Left colon (tissue), 2 donors: ENCODE data around the gene CMTM8. TPM values are rescaled to one million over a fixed set of nuclear protein-coding genes. Genes with fewer than 3 reads are reported as not detected.

Experiments
- ATAC-seq: fragments of 200-7000 bp; cut with Tn5 transposase; one replicate; pipeline ENCODE4 v1.9.1; 2020; ENCODE audit warnings: mild to moderate bottlenecking, moderate library complexity
- DNase-seq, 2 donors: peaks; one replicate each; pipeline ENCODE4 v3.0.0-alpha.2; 2020
- intact Hi-C, 2 donors: fragments of 100-400 bp; cut with DNase I in 1 of 2; cut with micrococcal nuclease in 1 of 2; formaldehyde crosslinking; loops; one replicate each; pipeline versions ENCODE4 v1.11.2 to v1.14.0; 2022; cut with DNase I, micrococcal nuclease
- total RNA-seq, 2 donors: library from RNA; stranded (reverse); fragmentation: NEBNext Ultra II Directional; extraction: Animal tissue kit (Norgen Biotek cat#: 25700); gene quantifications; one replicate each; pipeline ENCODE4 v1.2.1, GENCODE V29; 2021
- donor health status: DM: no; HTN: no; CAD: no.
- donor health status: DM: yes; HTN: yes; CAD: no.

CMTM8 gene
- total RNA-seq, 2 donors from 2014 or later, result 8.4 to 11.4 TPM

- no peak for DNase-seq
- intact Hi-C loops, result loop anchor here in 1 of 2 donors (10.0 kb wide), 1 partner anchor 167 kb away; no protein-coding TSS in a partner anchor
- no peak for ATAC-seq
Observed at GRCh38 chr3:32297366-32297765, 58.9 kb downstream of the CMTM8 start.

DNA sequence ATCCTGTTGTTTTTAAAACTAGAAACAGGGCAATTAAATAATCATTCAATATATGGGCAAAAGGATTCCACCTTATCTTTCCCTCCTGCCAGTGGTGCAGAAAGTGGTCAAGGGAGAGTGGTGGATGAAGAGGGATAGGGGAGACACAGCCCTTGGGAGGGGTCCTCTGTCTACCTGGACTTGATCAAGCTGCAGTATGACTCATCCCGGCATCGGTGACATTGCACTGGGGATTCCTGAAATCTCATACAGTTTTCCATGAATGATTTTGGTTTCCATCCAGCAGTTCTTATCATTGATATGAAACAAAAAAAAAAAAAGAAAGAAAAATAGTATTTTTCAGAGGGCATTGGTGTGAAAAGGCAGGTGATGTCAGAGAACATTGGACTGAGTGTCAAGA lies 62.9 kb downstream of the CMTM8 start:
- intact Hi-C loops, result no loop called here
- ATAC-seq (no peak), DNase-seq (no peak)

GRCh38 chr3:32302601-32303398 lies 64.3 kb downstream of the CMTM8 start:
- DNase-seq, result no peak
- intact Hi-C loops, result no loop called here
- ATAC-seq, result no peak

GRCh38 chr3:32303399-32303747 lies 64.9 kb downstream of the CMTM8 start:
- no peak for DNase-seq
- intact Hi-C loops, result no loop called here
- no peak for ATAC-seq

GRCh38 chr3:32303977-32304881 lies 65.7 kb downstream of the CMTM8 start:
- intact Hi-C loops, result no loop called here
- ATAC-seq (peak; percentile 62), DNase-seq (no peak)

DNA sequence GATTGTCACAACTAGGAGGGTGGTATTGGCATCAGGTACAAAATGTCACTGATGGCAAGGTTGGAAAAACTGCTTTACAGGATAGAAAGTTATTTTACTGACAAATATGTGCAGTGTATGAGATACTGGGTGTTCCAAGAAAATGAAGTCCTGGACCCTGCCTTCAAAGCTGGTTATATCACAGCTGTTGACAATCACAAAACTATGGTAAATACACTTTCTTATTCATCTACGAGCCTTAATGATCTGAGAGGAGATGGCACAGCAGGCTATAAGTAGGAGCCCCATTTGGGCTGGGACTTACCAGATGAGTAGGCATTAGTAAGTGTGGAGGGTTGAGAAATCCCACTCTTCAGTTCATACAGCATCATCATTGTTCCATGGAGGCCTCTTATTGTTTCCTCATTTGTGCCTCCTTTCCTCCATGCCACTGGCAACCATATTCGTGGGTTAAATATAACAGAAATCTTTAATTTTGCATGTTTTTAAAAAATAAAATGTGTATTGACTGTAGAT lies 66.9 kb downstream of the CMTM8 start:
- DNase-seq (no peak), ATAC-seq (no peak)
- intact Hi-C loops, result no loop called here

DNA sequence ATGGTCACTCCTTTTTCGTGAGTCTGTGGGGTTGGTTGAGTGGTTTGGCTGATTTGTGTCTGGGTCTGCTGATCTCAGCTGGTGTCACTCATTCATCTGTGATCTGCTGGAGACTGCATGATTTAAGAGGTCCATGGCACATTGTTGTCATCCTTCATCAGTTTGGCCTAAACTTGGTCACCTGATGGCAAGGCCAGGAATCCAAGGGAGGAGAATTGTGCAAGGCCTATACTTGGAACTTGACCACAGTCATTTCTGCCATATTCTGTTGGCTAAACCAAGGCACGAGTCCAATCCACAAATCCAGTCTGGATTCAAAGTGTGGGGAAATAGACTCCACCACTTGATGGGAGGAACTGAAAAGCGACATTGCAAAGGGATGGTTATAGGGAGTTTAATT lies 67.6 kb downstream of the CMTM8 start:
- ATAC-seq (no peak), DNase-seq (no peak)
- intact Hi-C loops, result no loop called here

DNA sequence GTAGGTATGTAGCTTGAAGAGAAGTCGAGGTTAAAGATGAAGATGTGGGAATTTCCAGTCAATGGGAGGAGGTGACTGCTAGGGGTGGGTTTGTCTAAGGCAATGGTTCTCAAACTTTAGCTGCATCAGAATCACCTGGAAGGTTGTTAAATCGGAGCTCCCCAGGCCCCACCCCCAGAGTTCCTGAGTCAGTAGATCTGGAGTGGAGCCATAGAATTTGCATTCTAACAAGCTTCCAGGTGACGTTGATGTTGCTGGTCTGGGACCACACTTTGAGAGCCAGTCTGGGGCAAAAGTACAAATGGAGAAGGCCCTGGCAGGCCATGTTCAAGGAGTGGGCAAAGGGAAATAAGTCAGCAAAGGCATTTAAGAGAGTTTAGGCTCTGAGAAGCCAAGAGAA lies 69.1 kb downstream of the CMTM8 start:
- DNase-seq (no peak), ATAC-seq (no peak)
- intact Hi-C loops, result no loop called here

DNA sequence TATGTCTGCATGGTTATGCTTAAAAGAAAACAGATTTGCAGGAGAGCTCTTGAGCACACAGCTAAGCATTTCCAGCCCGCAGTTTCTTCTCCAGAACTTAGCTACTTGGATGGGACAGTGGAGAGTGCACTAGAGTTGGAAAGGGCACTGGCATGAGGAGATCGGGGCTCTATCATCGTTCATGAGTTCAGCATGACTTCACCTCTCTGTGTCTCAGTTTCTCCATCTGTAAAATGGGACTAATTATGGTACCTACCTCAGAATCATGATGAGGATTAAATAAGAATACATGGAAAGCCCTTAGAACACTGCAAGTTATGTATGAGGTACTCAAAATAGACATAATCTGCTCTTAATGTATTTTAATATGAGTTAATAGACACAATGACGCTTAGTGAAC lies 69.9 kb downstream of the CMTM8 start:
- ATAC-seq (no peak), DNase-seq (no peak)
- intact Hi-C loops, result no loop called here

GRCh38 chr3:32309654-32310242 lies 71.3 kb downstream of the CMTM8 start:
- intact Hi-C loops, result no loop called here
- DNase-seq (no peak), ATAC-seq (no peak)

- ATAC-seq, result no peak
- DNase-seq, result no peak
- intact Hi-C loops, result no loop called here
Observed at GRCh38 chr3:32310336-32310735, 71.9 kb downstream of the CMTM8 start.

- ATAC-seq (no peak), DNase-seq (no peak)
- intact Hi-C loops, result no loop called here
Observed at GRCh38 chr3:32310918-32311839, 72.7 kb downstream of the CMTM8 start.

GRCh38 chr3:32312251-32312650 lies 73.8 kb downstream of the CMTM8 start:
- ATAC-seq (no peak), DNase-seq (no peak)
- intact Hi-C loops, result no loop called here

GRCh38 chr3:32313169-32313568 lies 74.7 kb downstream of the CMTM8 start:
- ATAC-seq, result no peak
- intact Hi-C loops, result no loop called here
- no peak for DNase-seq

DNA sequence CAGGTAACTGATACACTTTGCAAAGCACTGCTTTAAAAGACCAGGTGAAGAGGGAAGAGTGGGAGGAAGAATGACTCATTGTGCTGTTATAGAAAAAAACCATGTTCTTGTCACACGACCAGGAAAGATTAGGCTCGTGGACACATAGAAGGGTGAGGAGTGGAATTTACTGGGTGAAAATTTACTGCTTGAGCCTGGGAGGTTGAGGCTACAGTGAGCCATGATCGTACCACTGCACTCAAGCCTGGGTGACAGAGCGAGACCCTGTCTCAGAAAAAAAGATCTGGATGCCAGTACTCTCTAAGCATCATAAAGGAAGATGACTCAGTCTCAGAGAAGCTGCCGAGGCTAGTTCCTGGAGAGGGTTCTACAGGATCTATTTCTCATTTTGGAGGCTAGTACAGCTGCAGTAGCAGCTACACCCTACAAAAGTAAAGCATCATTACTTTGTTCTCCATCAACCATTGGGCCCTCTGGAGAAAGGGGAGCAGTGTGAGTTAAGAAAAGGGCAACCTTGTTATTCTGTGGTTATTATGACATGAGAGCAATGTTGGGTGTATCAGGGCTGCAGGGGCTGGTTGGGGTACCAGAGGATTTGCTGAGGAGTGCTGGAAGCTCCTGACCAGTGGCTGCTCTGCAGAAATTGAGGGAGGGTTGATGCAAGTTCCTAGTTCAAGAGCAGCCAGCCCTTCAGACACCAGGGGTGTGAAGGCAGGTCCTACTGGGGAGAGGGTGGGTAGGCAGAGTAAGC lies 75.4 kb downstream of the CMTM8 start:
- intact Hi-C loops, result no loop called here
- ATAC-seq, result no peak
- no peak for DNase-seq

GRCh38 chr3:32315441-32315840 lies 77.0 kb downstream of the CMTM8 start:
- no peak for DNase-seq
- ATAC-seq, result no peak
- intact Hi-C loops, result no loop called here

GRCh38 chr3:32316319-32316718 lies 77.8 kb downstream of the CMTM8 start:
- DNase-seq (no peak), ATAC-seq (no peak)
- intact Hi-C loops, result no loop called here

GRCh38 chr3:32316976-32317375 lies 78.5 kb downstream of the CMTM8 start:
- intact Hi-C loops, result no loop called here
- DNase-seq, result no peak
- ATAC-seq, result no peak
